Measurements from ENCODE around the gene GABPB1.

DNA sequence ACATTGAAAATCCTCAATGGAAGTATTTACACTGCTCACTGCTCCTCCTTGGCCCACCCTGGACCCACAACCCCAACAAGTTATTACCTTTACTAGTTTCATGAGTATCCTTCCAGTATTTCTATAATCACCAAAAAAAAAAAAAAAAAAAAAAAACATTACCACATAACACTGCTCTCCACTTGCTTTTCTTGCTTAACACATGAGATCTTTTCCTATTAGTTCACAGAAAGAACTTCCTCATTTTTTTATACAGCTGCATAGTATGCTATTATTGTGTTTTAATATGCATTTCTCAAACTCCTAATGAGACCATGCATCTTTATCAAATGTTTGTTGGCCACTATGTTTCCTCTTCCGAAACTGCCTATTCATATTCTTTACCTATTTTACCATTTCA lies 14.6 kb downstream of the GABPB1 start:
- TF ChIP-seq, protein P1, sequence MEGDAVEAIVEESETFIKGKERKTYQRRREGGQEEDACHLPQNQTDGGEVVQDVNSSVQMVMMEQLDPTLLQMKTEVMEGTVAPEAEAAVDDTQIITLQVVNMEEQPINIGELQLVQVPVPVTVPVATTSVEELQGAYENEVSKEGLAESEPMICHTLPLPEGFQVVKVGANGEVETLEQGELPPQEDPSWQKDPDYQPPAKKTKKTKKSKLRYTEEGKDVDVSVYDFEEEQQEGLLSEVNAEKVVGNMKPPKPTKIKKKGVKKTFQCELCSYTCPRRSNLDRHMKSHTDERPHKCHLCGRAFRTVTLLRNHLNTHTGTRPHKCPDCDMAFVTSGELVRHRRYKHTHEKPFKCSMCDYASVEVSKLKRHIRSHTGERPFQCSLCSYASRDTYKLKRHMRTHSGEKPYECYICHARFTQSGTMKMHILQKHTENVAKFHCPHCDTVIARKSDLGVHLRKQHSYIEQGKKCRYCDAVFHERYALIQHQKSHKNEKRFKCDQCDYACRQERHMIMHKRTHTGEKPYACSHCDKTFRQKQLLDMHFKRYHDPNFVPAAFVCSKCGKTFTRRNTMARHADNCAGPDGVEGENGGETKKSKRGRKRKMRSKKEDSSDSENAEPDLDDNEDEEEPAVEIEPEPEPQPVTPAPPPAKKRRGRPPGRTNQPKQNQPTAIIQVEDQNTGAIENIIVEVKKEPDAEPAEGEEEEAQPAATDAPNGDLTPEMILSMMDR (conservative IDR thresholded peaks at IDR 0.05; ENCODE audit: low read depth, low read length), result no peak
- TF ChIP-seq EZH2 (IDR thresholded peaks at IDR 0.05; ENCODE audit: low read length, unreplicated experiment), result no peak

Data from PC-3 (cell line).